HPDE6-E6E7 (cell line): ENCODE data around the gene DIPK1B.

Source experiments
- DNase-seq: peaks from one replicate; pipeline ENCODE4 v3.0.0; 2011; ENCODE audit warnings: missing footprints; ENCODE audit errors: extremely low spot score

DIPK1B gene

GRCh38 chr9:136673088-136673974 is 39.0 kb upstream of the DIPK1B start:
- DNase-seq: no peak

GRCh38 chr9:136673975-136674785 is 38.2 kb upstream of the DIPK1B start:
- no peak for DNase-seq

- DNase-seq: no peak
These were observed 37.5 kb upstream of the DIPK1B start for GRCh38 chr9:136674786-136675349.

- no peak for DNase-seq
These were observed 36.7 kb upstream of the DIPK1B start for GRCh38 chr9:136675477-136676296.

GRCh38 chr9:136676297-136676794 is 36.0 kb upstream of the DIPK1B start:
- no peak for DNase-seq

GRCh38 chr9:136676920-136677686 is 35.3 kb upstream of the DIPK1B start:
- no peak for DNase-seq

GRCh38 chr9:136678034-136678433 is 34.3 kb upstream of the DIPK1B start:
- no peak for DNase-seq

GRCh38 chr9:136678624-136679023 is 33.7 kb upstream of the DIPK1B start:
- DNase-seq: no peak

- no peak for DNase-seq
These were observed 32.9 kb upstream of the DIPK1B start for GRCh38 chr9:136679431-136679941.

- DNase-seq: no peak
These were observed 31.3 kb upstream of the DIPK1B start for GRCh38 chr9:136681029-136681428.

- DNase-seq: no peak
These were observed 30.2 kb upstream of the DIPK1B start for GRCh38 chr9:136681945-136682699.

- no peak for DNase-seq
These were observed 29.7 kb upstream of the DIPK1B start for GRCh38 chr9:136682710-136683109.

- no peak for DNase-seq
These were observed 29.1 kb upstream of the DIPK1B start for GRCh38 chr9:136683173-136683745.

- no peak for DNase-seq
These were observed 28.6 kb upstream of the DIPK1B start for GRCh38 chr9:136683755-136684154.

GRCh38 chr9:136684339-136684738 is 28.0 kb upstream of the DIPK1B start:
- no peak for DNase-seq

GRCh38 chr9:136684799-136685198 is 27.6 kb upstream of the DIPK1B start:
- DNase-seq: no peak

- DNase-seq: no peak
These were observed 27.2 kb upstream of the DIPK1B start for GRCh38 chr9:136685216-136685615.

- DNase-seq: no peak
These were observed 26.4 kb upstream of the DIPK1B start for GRCh38 chr9:136685790-136686533.

- DNase-seq: no peak
These were observed 25.9 kb upstream of the DIPK1B start for GRCh38 chr9:136686534-136686793.
